Vagina (tissue), 2 donors: ENCODE measurements around the gene PLD6. TPM values are rescaled to one million over a fixed set of nuclear protein-coding genes. Genes with fewer than 3 reads are reported as not detected.

Experiments
- DNase-seq, 2 donors: peaks; one replicate each; pipeline ENCODE4 v3.0.0-alpha.2; 2017; ENCODE audit errors: extremely low spot score in 2 of 2
- H3K27ac ChIP-seq: fragments of 200-600 bp; sonication (generic); one replicate; pipeline ENCODE4 v1.5.1; 2019
- H3K27me3 ChIP-seq: fragments of 200-600 bp; sonication (generic); one replicate; pipeline ENCODE4 v1.5.1; 2019
- H3K36me3 ChIP-seq, 2 donors: fragments of 200-600 bp; sonication (generic); one replicate each; pipeline ENCODE4 v1.5.1; 2017 to 2019
- H3K4me1 ChIP-seq: fragments of 200-600 bp; sonication (generic); one replicate; pipeline ENCODE4 v1.5.1; 2019
- H3K4me3 ChIP-seq, 2 donors: fragments of 200-600 bp; sonication (generic); 1 replicate in 1 of 2; 2 replicates in 1 of 2; pipeline ENCODE4 v1.5.1; 2016 to 2019
- H3K9me3 ChIP-seq: fragments of 200-600 bp; sonication (generic); one replicate; pipeline ENCODE4 v1.5.1; 2019
- POLR2A ChIP-seq, 2 donors: fragments of 450-650 bp; IDR thresholded peaks; one replicate each; pipeline ENCODE4 v1.6.1; 2017; ENCODE audit warnings: antibody characterized with exemption in 2 of 2, mild to moderate bottlenecking in 2 of 2, moderate library complexity in 2 of 2
- POLR2AphosphoS5 ChIP-seq, 2 donors: sonication (generic); formaldehyde crosslinking; IDR thresholded peaks; one replicate each; pipeline ENCODE4 v1.9.0; 2017; ENCODE audit warnings: antibody characterized with exemption in 2 of 2, mild to moderate bottlenecking in 2 of 2, low read depth in 1 of 2; ENCODE audit not compliant: insufficient read depth in 1 of 2
- intact Hi-C: fragments of 100-400 bp; cut with DNase I; formaldehyde crosslinking; loops from one replicate; pipeline ENCODE4 v1.15.1; 2023
- total RNA-seq: library from RNA; depleted of rRNA; stranded (reverse); fragments of >200 nt; gene quantifications from one replicate; pipeline ENCODE4 v1.2.3, GENCODE V29; 2016
- TF ChIP-seq, protein P1 (sequence below), 3 experiments: fragments of 450-650 bp in 2 of 3; fragments of 200-600 bp in 1 of 3; sonication (generic) in 1 of 3; IDR thresholded peaks; one replicate each; pipeline ENCODE4 v1.5.1; 2017 to 2019; ENCODE audit warnings: antibody characterized with exemption in 3 of 3, mild to moderate bottlenecking in 2 of 3, moderate library complexity in 2 of 3

PLD6 gene
- total RNA-seq, 1 donor from 2014 or later = 0.74 TPM

DNA sequence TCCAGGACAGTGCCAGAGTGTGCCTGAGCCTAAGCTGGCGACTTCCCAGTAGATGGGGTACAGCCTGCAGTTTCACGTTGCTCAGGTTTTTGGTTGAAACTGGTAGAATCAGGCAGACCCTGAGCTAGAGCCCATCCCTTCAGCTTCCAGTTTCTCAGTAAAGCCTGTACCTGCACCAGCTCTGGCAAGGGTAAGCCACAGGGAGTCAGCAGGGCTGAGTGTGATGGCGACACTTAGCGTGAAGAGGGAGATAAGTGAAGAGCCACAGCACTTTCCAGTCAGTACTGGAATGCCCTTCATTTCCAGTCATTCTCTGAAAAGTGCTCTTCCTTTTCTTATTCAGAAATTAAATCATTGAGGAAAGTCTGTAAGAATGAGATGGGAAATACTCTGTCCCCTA is 22.4 kb downstream of the PLD6 start:
- peaks cover 22% of the 10 kb centered on the region for H3K4me1 ChIP-seq
- DNase-seq = no peak

DNA sequence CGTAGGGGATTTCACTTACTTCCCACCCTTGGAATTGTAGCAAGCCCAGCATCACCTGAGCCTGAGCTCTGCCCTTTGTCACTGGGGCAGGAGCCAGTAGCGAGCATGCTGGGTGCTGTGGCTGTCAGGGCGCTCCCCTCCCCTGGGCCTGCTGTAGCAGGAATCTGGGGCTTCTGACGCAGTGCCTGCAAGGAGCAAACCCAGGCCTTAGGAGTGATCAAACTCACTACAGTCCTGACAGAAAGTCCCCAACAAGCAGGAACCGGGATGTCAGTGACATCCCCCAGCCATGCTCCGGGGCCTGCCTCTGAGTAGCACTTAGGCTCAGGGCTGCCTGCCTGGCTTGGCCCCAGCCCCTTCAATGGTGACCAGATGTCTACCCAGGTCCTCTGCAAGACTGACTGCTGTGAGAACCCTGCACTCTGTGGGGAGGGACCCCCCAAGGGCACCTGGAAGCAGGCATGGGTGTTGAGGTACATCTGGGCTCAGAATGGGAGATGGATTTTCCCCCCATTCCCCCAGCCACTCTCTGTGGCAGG is 23.5 kb downstream of the PLD6 start:
- TF ChIP-seq POLR2A (IDR thresholded peaks at IDR 0.05) (no peak), POLR2AphosphoS5 (IDR thresholded peaks at IDR 0.05; ENCODE audit: insufficient read depth in 1 of 2, low read depth in 1 of 2) (no peak)
- TF ChIP-seq, protein P1, sequence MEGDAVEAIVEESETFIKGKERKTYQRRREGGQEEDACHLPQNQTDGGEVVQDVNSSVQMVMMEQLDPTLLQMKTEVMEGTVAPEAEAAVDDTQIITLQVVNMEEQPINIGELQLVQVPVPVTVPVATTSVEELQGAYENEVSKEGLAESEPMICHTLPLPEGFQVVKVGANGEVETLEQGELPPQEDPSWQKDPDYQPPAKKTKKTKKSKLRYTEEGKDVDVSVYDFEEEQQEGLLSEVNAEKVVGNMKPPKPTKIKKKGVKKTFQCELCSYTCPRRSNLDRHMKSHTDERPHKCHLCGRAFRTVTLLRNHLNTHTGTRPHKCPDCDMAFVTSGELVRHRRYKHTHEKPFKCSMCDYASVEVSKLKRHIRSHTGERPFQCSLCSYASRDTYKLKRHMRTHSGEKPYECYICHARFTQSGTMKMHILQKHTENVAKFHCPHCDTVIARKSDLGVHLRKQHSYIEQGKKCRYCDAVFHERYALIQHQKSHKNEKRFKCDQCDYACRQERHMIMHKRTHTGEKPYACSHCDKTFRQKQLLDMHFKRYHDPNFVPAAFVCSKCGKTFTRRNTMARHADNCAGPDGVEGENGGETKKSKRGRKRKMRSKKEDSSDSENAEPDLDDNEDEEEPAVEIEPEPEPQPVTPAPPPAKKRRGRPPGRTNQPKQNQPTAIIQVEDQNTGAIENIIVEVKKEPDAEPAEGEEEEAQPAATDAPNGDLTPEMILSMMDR (IDR thresholded peaks at IDR 0.05) = no peak
- no peak overlapping the region for H3K4me3 ChIP-seq
- peaks cover 22% of the 10 kb centered on the region for H3K4me1 ChIP-seq
- H3K27ac ChIP-seq = no peak overlapping the region
- peaks cover 0 to 77% of the 10 kb centered on the region in 2 donors for H3K36me3 ChIP-seq
- DNase-seq = no peak
- intact Hi-C loops = no loop called here
- H3K9me3 ChIP-seq = no peaks in the 10 kb centered on the region
- H3K27me3 ChIP-seq = no peaks in the 10 kb centered on the region

More for the DNA sequence above, 22.4 kb downstream of the PLD6 start:
- TF ChIP-seq POLR2AphosphoS5 (IDR thresholded peaks at IDR 0.05; ENCODE audit: insufficient read depth in 1 of 2, low read depth in 1 of 2) = no peak
- TF ChIP-seq, protein P1 (IDR thresholded peaks at IDR 0.05) = no peak
- no peak for TF ChIP-seq POLR2A (IDR thresholded peaks at IDR 0.05)
- H3K4me3 ChIP-seq = no peak overlapping the region
- peaks cover 0 to 71% of the 10 kb centered on the region in 2 donors for H3K36me3 ChIP-seq
- no peaks in the 10 kb centered on the region for H3K9me3 ChIP-seq
- intact Hi-C loops = no loop called here
- H3K27me3 ChIP-seq = no peaks in the 10 kb centered on the region
- no peak overlapping the region for H3K27ac ChIP-seq

DNA sequence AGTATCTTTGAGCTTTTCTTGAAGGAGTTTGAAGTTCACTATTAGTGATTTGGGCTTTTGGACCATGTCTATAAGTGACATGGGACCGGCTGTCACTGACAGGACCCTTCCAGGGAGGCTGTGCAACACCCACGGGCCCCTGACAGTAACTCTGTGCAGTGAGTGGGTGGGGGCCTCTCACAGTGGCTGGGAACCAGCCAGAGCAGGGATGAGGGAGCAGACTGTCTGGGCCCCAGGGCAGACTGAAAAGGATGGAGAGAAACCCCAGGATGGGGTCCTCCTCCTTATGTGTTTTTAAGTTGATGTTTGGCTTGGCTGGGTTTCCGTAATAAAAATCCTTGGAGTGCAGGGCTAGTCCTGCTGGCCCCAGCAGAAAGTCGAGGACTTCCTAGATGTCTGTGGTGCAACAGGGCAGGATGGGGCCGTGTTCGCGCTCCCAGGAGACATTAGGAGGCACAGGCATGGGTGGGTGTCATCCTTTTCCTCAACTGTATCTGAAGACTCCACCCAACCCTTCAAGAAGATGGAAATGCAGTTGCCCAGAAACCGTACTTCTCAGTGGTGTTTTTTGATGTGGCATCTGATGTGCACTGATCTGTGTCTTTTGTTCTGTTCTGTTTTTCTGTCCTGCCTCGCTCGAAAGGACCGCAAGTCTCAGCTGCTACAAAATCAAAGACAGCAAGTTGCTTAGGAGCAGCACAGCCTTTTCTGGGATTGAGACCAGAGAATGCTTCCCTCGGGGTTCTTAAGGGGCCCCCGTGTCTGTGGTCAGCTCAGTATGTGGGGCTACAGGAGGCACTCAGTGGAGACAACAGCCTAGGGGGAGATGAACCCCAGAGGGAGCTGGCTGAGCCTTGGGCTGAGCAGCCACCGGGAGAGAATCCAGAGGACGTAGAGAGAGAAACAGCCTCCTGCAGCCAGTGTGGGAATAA is 24.2 kb downstream of the PLD6 start:
- peaks cover 0 to 78% of the 10 kb centered on the region in 2 donors for H3K36me3 ChIP-seq
- H3K9me3 ChIP-seq = no peaks in the 10 kb centered on the region
- intact Hi-C loops = no loop called here
- H3K4me3 ChIP-seq = no peak overlapping the region
- H3K4me1 ChIP-seq = peaks cover 15% of the 10 kb centered on the region
- no peak for TF ChIP-seq POLR2A (IDR thresholded peaks at IDR 0.05)
- TF ChIP-seq, protein P1 (IDR thresholded peaks at IDR 0.05) = no peak
- TF ChIP-seq POLR2AphosphoS5 (IDR thresholded peaks at IDR 0.05; ENCODE audit: insufficient read depth in 1 of 2, low read depth in 1 of 2) = no peak
- no peak for DNase-seq
- no peaks in the 10 kb centered on the region for H3K27me3 ChIP-seq
- no peak overlapping the region for H3K27ac ChIP-seq

DNA sequence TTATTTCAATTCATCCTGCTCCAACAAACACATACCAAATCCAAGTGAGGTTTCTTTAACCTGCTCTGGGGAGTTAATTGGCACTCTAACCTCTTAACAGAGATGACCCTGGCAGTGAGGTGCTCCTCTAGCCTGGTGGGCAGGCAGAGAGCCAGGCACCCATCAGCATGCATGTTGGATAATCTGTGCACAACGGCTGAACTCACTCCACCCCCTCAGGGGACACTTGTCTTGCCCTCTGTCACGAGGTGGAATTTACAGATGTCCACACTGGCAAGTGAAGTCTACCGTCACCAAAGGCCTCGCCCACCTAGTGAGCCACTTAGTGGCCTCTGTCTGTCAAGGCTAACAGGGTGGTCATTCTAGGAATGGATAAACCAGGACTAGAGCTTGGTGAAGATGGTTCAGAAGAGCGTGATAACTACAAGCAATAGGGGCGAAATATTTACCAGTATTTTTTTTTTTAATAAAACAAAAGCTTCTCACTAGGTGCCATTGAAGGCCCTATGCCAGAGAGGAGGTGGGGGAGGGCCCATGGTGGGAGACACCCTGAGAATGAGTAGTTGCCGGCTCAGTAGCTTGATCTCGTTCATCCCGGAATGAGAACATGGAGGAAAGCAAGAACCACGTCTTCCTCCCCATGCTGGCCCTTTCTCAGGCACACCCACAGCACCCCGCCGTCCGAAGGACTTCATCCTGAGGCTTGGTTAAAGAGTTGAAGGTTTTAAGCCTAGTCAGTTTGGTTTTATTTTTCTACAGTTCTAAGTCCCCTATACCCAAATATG is 25.2 kb downstream of the PLD6 start:
- no peaks in the 10 kb centered on the region for H3K27me3 ChIP-seq
- H3K4me3 ChIP-seq = no peak overlapping the region
- intact Hi-C loops = no loop called here
- H3K36me3 ChIP-seq = peaks cover 0 to 88% of the 10 kb centered on the region in 2 donors
- H3K9me3 ChIP-seq = no peaks in the 10 kb centered on the region
- no peak overlapping the region for H3K27ac ChIP-seq
- TF ChIP-seq POLR2AphosphoS5 (IDR thresholded peaks at IDR 0.05; ENCODE audit: insufficient read depth in 1 of 2, low read depth in 1 of 2) (no peak), POLR2A (IDR thresholded peaks at IDR 0.05) (no peak)
- TF ChIP-seq, protein P1 (IDR thresholded peaks at IDR 0.05) = no peak
- no peak for DNase-seq
- H3K4me1 ChIP-seq = peaks cover 7% of the 10 kb centered on the region
